GM19468 (cell line): ENCODE measurements around the gene SLITRK3.
"Not testable (repeated sequence)": the region's sequence is repeated elsewhere in the genome, so short reads cannot be mapped to it uniquely, and the experiment has no call there.

ENCODE experiments used
- ATAC-seq: cut with Tn5 transposase; IDR thresholded peaks from one replicate; pipeline ENCODE4 v1.9.1; 2021; ENCODE audit warnings: mild to moderate bottlenecking, moderate library complexity, moderate number of reproducible peaks; ENCODE audit not compliant: unreplicated experiment; ENCODE audit errors: extremely low read depth

SLITRK3 gene

DNA sequence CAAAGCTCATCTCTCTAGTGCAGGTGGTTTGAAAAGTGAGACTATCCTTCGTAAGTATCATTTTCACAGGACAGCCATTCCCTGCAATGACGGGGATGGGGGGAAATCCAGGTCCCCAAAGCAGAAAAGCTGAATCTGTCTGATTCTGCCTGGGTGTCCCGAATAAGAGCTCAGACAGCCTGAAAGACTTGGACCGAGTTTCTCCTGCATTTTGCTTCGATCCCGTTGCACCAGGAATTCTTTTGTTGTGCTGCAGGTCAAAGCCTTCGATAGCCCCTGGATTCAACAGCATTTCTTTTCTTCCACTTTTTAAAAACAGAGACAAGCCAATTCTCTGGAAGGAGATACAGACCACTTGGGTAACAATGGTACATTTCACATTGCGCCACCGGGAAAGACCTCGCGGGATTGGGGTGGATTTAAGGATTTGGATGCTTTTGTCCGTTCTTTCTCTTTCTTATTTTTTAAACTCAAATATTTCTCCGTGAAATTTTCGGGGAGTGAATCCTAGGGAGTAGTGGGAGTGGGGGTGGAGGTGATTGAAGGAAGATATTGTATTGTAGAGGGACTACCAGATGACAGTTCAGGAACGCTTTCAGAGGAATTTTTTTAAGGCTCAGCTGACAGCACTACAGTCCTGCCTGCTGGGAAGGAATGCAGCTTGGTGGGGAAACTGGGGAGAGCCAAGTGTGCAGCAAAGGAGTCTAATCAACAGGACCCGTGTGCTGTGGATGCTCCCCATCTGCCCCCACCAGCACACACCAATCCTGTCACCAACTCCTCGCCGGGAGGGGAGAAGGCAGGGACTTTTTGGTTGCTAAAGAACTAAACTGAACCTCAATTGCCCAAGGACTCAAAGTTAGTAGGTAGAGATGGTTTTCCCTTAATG lies 2.6 kb downstream of the SLITRK3 start:
- no peak for ATAC-seq

DNA sequence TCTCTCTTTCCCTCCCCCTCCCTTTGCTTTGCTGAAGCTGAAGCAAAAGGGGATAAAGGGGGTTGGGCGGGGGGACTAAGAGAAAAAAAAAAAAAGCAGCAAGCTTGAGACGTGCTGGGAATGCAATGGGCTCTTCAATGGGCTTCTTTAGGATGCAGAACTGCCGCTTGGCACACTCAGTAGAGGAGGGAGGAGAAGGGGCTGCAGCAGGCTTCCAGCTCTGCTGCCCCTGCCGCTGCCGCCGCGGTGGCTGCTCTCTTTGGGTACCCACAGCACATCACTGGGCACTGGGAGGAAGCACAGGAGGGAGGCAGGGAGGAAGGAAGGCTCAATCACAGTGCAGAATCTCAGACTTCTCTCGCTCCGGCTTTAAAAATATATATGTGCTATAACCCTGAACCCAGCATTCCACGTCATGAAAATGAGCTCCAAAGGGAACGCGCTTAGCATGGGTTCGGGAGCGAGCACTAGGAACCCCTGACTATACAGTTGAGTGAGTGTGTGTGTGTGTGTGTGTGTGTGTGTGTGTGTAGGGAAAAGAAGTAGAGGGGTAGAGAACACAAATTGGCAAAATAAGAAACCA lies 3.5 kb downstream of the SLITRK3 start:
- no peak for ATAC-seq

DNA sequence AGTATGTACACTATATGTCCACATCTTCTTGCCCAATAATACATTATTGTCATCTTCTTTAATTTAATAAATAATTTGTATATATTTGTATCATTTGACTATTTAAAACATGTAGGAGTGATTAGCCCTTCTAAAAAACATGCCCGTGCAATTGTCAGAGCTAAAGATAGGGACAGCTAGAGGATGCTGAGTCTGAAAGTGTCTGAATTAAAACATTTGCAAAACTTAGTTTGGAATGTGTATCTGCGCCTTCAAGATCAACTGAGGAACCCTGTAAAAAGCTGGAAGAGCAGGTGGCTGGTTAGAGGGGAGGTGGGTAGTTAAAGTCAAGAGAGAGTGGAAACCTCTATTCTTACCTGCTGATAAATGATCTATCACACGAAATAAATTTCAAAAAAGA lies 4.7 kb downstream of the SLITRK3 start:
- ATAC-seq, result no peak

DNA sequence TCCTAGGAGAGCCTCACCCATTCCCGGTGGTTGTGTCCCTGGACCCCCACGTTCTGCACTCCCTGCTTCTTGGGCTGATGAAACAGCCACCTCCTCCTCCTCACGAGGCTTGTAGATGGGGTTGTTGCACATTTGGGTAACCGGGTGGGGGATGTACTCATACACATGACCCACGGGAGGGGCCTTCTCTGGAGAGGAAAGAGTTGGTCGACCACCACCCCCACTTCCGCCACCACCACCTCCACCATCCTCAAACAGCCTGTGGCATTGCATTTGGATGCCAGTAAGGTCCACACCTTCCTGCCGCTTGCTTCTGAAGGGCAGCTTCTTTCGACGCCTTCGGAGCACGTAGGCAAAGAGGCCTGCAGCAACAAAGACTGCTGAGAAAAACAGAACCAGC lies 7.7 kb downstream of the SLITRK3 start:
- no peak for ATAC-seq

DNA sequence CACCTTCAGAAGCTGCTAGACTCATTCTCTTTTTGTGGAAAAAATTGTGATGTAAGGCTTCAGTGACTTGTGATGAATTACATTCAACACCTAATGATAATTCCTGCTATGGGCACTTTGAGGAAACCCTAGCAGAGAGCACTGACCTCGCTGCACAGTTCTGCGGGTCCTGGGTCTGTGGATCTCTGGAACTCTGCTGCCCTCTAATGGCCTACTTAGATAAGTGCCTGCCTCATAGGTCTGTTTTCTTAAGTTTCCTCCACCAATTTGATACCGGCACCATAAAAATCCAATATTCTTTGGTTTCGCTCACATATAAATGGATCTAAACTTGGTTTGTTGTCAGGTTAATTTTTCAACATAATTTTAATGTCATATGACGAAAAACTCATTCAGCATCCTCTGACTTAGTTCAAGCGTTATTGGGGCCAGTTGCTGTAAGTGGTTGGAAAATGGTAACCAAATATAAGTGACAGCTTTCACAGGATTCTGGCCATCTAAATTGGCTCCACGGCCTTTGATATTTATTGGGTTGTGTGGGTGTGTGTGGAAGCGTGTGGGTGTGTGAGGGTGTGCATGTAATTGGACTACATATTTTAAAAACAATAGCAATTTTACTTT lies 10.4 kb downstream of the SLITRK3 start:
- peak; percentile 84 for ATAC-seq

DNA sequence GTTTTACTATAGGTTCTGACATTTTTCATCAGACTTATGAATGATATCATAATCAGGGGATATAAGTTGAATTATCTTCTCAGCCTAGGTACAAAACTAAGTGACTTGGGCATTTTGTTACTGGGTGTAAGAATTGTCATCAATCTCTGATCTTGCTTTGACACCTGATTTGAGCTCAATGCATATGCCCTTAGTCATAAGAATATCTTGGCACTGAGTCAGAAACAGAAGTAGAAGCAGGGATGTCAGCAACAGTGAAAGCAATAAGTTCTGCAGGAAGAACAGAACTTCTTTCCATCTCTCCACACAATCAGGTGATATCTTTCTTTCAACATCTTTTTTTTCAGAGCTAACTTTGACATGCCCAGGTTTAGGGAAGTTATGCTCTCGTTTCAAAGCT lies 14.6 kb downstream of the SLITRK3 start:
- ATAC-seq, result no peak

DNA sequence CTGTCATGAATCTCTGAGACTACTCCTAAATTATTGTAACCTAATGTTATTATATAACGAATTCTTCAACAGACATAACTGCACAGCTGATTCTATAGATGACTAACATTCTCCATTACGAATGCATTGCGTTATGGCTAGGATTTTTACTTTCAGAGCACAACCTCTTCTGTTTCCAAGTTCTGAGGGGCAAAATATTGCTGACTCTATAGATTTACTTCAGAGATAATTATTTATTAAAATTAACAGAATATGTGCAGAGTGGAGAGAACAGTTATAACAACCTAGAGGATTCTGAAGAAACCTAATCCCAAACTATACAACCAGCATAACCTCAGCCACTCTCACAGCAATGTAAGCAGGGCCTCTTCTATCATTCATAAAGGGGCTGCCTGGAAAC lies 25.9 kb downstream of the SLITRK3 start:
- no peak for ATAC-seq

DNA sequence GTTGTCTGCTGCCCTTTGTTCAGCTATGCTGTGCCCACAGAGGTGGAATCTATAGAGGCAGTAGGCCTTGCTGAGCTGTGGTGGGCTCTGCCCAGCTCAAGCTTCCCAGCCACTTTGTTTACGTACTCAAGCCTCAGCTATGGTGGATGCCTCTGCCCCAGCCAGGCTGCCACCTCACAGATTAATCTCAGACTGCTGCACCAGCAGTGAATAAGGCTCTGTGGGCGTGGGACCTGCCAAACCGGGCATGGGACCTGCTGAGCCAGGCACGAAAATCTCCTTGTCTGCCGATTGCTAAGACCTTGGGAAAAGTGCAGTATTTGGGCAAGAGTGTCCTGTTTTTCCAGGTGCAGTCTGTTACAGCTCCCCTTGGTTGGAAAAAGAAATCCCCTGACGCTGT lies 26.8 kb downstream of the SLITRK3 start:
- ATAC-seq, result no peak

DNA sequence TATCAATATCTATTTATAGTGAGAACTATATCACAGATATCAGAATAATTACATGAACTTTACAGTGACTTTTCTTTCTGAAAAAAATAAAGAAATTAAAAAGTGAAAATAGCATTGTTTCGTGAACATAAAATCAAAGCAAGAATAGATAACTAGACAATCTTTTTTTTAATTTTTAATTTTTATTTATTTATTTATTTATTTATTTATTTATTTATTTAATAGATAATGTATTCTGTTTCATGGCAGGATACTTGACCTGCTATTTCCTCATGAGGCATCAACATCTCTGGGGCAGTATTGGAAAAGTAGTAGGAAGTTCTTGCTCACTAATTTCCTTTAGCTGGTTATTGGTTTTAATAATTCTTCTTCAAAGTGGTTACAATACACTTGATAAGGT lies 33.3 kb downstream of the SLITRK3 start:
- no peak for ATAC-seq

DNA sequence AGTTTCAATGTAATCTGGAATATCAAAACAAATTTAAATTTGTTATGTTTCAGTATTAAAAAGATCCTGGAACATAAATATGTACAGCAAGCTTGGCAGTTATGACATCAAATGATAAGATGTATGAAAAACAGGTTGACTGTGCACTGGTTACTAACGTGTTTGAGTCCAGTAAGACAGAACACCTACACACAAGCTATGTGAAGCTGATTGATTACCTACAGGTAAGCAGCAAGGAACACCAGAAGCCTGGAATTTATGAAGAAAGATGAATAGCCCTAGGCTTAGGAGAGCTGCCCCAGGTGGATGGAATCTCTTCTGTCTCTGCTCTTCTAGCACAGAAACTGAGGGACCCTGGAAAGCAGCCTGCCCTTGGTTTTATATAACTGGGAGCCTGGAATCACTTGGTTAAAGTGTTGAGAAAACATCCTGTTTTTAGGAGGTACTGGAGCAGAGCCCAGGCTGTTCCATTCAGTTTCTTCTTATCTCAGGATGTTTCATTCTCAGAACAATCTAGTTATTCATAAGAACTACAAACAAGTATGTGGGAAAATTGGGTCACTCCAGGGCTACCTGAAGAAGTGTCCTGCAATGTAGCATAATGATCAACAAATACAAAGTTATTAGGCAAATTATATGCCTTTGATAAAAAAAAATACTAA lies 36.3 kb downstream of the SLITRK3 start:
- ATAC-seq, result no peak

DNA sequence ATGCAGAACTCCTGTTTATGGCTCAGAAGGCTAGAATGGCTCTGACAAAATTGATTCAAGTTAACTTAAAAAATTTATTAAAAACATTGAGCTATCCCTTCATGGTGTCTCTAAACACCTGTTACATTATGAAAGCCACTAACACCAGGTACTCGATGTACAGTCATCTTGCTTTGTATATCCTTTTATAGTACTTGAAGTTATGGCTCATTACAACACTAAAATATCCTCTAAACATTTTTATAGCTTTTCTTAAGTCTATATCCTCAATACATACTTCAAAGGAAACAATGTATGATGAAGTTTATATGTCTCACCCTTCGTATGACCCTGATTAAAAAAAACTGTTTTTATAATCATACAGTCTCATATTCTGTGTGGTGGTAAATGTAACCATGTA lies 38.2 kb downstream of the SLITRK3 start:
- ATAC-seq, result no peak

DNA sequence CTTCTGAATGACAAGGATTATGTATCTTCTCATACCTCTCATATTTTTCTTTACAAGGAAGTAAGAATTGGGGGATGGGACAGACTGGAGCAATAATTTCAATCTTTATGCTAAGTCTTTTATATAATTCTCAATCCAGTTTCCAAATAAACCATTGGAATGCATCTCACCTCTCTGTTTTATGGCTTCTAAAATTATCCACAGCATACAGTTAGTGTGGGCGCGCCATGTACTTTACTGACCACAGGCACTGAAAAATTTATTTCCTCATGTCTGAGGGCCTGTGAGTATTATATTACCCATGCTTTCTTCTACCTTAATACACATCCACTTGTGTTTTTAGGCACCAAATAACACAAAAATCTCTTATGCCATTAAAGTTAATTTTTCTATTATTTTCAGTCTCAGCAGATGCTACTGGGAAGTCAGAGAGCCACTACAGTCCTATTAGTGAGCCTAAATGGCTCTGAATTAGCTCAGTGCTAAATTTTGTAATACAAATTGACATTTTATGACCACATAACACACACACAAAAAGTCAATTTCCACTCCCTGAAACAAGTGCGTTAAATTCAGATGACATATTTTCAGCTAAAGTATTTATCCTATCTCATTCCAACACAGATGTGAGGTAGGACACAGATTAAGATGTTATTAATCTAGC lies 39.3 kb downstream of the SLITRK3 start:
- no peak for ATAC-seq

DNA sequence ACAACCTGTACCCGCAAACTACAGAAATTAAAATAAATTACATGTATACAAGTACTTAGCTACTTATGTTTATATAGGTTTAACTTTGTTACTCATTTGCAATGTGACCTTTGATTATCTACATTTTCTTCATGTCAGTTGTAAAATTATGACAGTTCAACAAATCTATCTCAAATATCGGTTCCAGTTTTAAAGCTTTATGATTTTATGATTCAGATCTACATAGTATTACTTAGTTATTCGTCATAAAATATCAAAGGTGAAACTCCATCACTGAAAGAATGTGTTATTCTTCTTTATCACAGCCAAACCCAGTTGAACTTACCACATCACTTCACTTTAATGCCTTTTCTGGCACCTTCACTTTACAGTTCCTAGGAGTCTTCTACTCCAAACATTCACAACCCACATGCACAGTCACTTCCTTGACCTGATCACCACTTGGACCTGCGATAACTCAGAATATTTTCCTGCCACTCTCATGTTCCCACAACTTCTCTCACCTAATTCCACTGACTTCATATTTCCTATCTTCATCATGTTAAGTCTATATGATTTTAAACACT lies 47.2 kb downstream of the SLITRK3 start:
- no peak for ATAC-seq

DNA sequence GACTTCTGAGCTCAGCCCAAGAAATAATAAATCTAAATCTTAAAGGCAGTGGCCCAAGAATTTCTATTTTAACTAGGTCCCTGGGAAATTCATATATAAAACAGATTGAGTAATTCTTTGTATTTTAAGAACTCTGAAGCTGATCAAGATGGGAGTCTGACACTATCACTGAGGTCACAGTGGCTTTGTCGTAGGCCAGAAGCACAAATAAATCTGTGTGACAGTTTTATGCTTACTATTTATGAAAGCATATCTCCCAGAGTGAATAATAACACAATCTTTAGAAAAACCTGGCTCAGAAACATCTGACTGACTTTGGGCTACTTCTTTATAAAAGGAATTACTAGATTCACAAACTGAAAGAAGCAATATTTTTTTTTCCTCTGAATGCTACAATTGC lies 51.9 kb downstream of the SLITRK3 start:
- no peak for ATAC-seq

DNA sequence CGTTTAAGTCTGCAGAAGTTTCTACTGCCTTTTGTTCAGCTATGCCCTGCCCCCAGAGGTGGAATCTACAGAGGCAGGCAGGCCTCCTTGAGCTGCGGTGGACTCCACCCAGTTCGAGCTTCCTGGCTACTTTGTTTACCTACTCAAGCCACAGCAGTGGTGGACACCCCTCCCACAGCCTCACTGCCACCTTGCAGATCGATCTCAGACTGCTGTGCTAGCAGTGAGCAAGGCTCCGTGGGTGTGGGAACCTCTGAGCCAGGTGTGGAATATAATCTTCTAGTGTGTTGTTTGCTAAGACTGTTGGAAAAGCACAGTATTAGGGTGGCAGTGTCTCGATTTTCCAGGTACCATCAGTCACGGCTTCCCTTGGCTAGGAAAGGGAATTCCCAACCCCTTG lies 56.3 kb downstream of the SLITRK3 start:
- not testable (repeated sequence) for ATAC-seq
